ENCODE measurements around the gene PCLO.
"Not testable (repeated sequence)": the region's sequence is repeated elsewhere in the genome, so short reads cannot be mapped to it uniquely, and the experiment has no call there.

The PCLO gene

DNA sequence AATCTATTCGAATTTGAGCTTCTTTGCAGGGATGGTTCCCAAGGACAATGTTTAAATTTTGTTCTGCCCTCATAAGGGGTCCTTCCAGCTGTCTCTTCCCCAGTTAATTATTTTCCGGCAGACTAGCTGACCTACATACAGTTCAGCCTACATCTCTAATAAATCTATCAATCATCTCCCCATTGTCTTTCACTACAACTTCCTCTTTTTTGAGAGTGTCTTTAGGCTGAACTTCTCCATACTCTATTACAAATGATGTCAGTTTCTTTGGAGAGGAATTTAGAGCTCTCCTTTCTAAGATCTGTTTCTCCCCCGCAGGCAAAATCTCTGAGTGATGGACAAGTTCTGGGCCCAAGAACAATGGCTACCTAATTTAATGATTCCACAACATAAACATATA is 122.2 kb downstream of the PCLO start:
- no peak for DNase-seq (ENCODE audit: low spot score)

DNA sequence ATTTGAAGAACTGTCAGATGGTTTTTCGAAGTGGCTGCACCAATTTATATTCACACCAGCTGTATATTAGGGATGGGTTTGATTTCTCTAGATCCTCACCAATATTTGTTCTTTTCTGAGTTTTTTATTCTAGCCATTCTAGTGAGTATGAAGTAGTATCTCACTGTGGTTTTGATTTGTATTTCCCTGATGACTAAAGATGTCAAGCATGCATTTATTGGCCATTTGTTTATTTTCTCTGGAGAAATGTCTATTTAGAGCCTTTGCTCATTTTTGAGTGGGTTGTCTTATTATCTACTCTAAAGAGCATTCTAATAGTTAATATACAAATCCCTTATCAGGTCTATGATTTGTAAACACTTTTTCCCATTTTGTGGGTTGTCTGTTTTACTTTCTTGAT is 123.9 kb downstream of the PCLO start:
- no peak for DNase-seq (ENCODE audit: low spot score)

GRCh38 chr7:83036721-83037380 is 125.8 kb downstream of the PCLO start:
- no peak for DNase-seq (ENCODE audit: low spot score)

GRCh38 chr7:83036130-83036529 is 126.6 kb downstream of the PCLO start:
- DNase-seq (ENCODE audit: low spot score) = no peak

GRCh38 chr7:83032195-83032594 is 130.5 kb downstream of the PCLO start:
- DNase-seq (ENCODE audit: low spot score) = no peak

GRCh38 chr7:83023817-83024665 is 138.6 kb downstream of the PCLO start:
- not testable (repeated sequence) for DNase-seq (ENCODE audit: low spot score)

DNA sequence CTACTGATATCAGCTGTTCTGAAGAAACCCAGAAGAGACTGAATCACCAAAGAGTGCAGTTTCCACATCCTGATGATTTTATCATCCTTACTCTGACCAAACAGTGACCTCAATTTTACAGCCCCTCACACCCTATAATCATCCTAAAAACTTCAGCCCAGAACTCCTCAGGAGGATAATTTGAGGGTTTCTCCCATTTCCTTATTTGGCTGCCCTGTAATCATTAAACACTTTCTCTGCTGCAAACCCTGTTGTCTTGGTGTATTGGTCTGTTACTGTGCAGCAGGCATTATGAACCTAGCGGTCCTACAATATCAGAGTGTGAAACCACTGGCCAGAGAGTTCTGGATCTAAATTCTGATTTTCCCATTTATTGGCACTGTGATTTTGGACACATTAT is 141.7 kb downstream of the PCLO start:
- no peak for DNase-seq (ENCODE audit: low spot score)

- DNase-seq (ENCODE audit: low spot score) = no peak
These were observed 142.5 kb downstream of the PCLO start for GRCh38 chr7:83020161-83020560.

DNA sequence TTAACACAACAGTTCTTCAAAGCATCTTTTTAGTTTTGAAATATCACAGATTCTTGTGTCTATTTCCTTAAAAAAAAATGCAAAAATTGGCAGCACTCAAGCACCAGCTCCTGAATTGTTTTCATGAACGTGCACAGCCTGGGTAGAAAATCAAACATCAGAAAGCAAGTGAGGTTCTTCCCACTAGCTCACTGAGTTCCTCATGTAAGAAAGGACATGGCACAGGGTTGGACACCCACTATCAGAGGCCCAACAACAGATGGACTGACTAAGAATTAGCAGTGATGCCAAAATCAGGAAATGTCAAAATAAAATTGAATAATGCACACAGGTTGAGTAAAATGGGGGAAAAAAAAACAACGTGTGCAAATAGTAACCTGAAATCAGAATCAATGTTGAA is 146.8 kb downstream of the PCLO start:
- no peak for DNase-seq (ENCODE audit: low spot score)

GRCh38 chr7:83014546-83014945 is 148.1 kb downstream of the PCLO start:
- DNase-seq (ENCODE audit: low spot score) = no peak

DNA sequence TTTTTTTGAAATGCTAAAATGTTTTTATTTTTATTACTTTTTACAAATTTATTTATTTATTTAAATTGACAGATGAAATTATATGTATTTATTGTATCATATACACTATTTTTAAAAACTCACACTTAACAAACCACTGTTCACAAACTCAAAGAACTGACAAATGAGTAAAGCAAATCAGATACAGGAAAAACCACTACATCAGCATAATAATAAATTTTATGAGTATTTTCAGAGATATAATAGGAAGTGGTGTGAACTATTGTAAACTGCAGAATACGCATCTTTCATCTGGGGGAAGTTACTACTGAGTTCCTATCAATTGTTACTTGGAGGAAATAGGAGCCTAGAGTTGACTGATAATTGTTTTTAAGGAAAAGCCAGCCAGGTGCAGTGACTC is 150.7 kb downstream of the PCLO start:
- no peak for DNase-seq (ENCODE audit: low spot score)

DNA sequence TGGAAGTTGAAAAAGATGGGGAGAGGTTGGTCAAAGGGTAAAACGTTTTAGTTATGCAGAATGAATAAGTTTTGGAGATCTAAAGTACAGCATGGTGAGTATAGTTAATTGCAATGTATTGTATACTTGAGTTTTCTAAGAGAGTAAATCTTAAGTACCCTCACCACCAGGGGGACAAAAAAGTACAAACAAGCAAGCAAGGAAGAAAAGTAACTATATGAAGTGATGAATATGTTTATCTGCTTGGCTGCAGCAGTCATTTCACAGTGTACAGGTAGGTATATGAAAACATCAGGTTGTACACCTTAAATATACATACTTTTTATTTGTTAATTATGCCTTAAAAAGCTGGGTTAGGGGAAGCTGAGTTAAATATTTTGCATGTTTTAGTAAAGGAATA is 157.3 kb downstream of the PCLO start:
- DNase-seq (ENCODE audit: low spot score) = peak; percentile 25

DNA sequence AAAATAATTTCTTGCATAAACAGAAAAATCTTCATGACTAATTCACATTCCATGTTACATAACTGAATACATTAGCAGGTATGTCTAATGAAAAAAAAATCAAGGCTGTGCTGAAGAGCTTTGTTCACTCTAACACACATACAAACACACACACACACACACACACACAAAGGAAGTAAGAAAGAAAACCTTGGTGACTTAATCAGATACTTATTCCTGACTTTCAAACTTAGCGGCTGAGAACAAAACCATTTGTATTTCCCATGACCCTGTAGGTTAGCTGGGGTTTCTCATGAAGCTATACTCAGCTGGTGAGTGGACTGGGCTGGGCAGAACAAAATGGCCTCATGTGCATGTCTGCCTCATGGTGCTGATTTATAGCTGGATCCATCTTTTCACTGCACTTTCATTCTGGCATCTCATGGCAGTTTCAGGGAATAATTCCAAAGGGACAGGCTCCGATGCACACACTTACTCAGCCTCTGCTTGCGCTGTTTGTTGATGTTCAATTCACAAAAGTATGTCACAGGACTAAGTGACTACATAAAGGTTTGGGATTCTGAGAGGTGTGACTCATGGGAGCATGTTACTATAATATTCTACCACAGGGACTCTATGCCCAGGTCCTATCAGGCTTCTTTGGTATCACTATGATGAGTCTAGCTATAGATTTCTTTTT is 161.2 kb downstream of the PCLO start:
- DNase-seq (ENCODE audit: low spot score) = no peak

GRCh38 chr7:82998436-82998835 is 164.2 kb downstream of the PCLO start:
- DNase-seq (ENCODE audit: low spot score) = no peak

DNA sequence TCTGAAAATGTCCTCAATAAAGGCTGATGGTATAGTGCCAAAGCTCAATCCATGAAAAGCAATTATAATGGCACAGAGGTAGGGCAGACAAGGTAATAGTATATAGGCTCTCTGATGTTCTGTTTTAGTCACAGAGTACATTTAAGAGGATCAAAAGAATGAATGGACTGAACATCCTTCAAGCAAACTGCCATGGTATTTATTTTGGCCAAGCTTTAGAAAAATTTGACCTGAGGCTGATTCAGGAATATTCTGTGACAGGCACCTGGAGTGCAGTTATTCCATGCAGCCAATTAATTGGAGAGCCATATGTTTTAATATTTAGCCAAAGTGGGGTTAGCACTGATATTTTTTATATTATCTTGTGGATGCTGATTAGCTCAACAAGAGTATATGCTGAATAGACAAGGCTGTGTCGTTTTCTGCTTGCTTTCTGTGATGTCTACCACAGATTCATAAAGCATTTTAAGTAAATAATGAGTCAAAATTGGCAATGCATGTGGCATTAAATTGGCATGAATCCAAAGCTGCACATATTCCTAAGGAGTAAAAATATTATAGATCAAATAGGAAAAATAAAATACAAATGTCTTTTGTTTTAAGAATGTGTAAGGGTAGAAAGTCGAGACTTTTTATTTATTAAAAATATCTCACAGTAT is 177.4 kb downstream of the PCLO start:
- DNase-seq (ENCODE audit: low spot score) = no peak

GRCh38 chr7:82980130-82980788 is 182.4 kb downstream of the PCLO start:
- DNase-seq (ENCODE audit: low spot score) = no peak

- DNase-seq (ENCODE audit: low spot score) = peak; percentile 60
These were observed 186.7 kb downstream of the PCLO start for GRCh38 chr7:82975811-82976468.

DNA sequence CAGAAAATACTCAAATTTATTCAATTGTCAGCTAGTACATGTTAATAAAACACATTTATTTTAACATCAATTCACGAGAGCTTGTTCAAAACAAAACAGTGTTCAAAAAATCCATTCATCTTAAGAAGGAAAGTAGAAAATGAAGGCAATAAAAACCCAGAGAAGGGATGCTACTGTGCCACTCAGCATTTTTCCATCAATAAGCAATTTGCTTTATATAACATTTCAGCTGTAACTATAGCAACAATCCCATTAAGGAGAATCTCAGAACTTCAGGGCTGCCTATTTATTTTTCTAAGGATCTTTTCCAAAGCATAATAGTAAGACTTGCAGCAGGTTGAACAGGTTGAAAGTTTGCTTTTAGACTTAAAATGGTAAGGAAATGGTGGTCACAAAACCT is 190.5 kb downstream of the PCLO start:
- DNase-seq (ENCODE audit: low spot score) = no peak

- DNase-seq (ENCODE audit: low spot score) = no peak
These were observed 197.3 kb downstream of the PCLO start for GRCh38 chr7:82965088-82966036.

Measured in SK-N-DZ (cell line).